Measurements from ENCODE around the gene GPI.

DNA sequence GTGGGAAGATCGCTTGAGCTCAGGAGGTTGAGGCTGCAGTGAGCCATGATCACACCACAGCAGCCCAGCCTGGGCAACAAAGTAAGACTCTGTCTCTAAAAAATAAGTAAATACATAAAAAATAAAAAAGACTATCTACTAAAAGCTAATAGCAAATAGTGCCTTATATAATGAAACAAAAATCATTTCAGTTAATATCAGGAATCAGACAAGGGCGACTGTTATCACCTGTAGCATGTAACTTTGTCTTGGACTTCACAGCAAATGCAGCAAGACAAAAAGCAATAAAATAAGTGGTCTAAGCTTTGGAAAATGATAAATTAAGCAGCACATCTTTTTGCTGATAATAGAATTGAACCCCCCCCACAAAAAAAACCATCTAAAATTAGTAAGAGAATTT, 21.2 kb upstream of the GPI start:
- TF ChIP-seq POLR2A (IDR thresholded peaks at IDR 0.05), result no peak
- TF ChIP-seq, protein P1, sequence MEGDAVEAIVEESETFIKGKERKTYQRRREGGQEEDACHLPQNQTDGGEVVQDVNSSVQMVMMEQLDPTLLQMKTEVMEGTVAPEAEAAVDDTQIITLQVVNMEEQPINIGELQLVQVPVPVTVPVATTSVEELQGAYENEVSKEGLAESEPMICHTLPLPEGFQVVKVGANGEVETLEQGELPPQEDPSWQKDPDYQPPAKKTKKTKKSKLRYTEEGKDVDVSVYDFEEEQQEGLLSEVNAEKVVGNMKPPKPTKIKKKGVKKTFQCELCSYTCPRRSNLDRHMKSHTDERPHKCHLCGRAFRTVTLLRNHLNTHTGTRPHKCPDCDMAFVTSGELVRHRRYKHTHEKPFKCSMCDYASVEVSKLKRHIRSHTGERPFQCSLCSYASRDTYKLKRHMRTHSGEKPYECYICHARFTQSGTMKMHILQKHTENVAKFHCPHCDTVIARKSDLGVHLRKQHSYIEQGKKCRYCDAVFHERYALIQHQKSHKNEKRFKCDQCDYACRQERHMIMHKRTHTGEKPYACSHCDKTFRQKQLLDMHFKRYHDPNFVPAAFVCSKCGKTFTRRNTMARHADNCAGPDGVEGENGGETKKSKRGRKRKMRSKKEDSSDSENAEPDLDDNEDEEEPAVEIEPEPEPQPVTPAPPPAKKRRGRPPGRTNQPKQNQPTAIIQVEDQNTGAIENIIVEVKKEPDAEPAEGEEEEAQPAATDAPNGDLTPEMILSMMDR (IDR thresholded peaks at IDR 0.05), result no peak

Measured in esophagus squamous epithelium (tissue), 4 donors.